HL-60 (cell line): ENCODE measurements around the gene SLC35C1.

ENCODE experiments used
- POLR2AphosphoS5 ChIP-seq: IDR thresholded peaks from 2 replicates; pipeline ENCODE4 v1.6.1; 2012; ENCODE audit warnings: low read depth
- TF ChIP-seq, protein P1 (sequence below): IDR thresholded peaks from one replicate; pipeline ENCODE4 v1.5.1; 2011; ENCODE audit warnings: low read length, control low read depth, inconsistent platforms; ENCODE audit not compliant: insufficient read depth

GRCh38 chr11:45802531-45803317 is 2.2 kb upstream of the SLC35C1 start:
- TF ChIP-seq, protein P1, sequence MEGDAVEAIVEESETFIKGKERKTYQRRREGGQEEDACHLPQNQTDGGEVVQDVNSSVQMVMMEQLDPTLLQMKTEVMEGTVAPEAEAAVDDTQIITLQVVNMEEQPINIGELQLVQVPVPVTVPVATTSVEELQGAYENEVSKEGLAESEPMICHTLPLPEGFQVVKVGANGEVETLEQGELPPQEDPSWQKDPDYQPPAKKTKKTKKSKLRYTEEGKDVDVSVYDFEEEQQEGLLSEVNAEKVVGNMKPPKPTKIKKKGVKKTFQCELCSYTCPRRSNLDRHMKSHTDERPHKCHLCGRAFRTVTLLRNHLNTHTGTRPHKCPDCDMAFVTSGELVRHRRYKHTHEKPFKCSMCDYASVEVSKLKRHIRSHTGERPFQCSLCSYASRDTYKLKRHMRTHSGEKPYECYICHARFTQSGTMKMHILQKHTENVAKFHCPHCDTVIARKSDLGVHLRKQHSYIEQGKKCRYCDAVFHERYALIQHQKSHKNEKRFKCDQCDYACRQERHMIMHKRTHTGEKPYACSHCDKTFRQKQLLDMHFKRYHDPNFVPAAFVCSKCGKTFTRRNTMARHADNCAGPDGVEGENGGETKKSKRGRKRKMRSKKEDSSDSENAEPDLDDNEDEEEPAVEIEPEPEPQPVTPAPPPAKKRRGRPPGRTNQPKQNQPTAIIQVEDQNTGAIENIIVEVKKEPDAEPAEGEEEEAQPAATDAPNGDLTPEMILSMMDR = no peak
- no peak for TF ChIP-seq POLR2AphosphoS5
